ENCODE results near the gene ZBTB7C. TPM values are rescaled to one million over a fixed set of nuclear protein-coding genes. Genes with fewer than 3 reads are reported as not detected.

Gene ZBTB7C
- total and polyA plus RNA-seq, 9 donors: 1.5 to 26.6 (median 15.7) TPM

GRCh38 chr18:48154828-48155227 lies 254.4 kb downstream of the ZBTB7C start:
- Histone ChIP-seq H3K27me3 (no peaks in the 10 kb centered on the region), H3K4me3 (no peak overlapping the region), H3K36me3 (no peaks in the 10 kb centered on the region), H3K4me1 (ENCODE audit: insufficient read depth) (peaks cover 10% of the 10 kb centered on the region), H3K27ac (no peak overlapping the region), H3K9me3 (no peaks in the 10 kb centered on the region)
- TF ChIP-seq POLR2A (IDR thresholded peaks at IDR 0.05): no peak
- TF ChIP-seq, protein P1, sequence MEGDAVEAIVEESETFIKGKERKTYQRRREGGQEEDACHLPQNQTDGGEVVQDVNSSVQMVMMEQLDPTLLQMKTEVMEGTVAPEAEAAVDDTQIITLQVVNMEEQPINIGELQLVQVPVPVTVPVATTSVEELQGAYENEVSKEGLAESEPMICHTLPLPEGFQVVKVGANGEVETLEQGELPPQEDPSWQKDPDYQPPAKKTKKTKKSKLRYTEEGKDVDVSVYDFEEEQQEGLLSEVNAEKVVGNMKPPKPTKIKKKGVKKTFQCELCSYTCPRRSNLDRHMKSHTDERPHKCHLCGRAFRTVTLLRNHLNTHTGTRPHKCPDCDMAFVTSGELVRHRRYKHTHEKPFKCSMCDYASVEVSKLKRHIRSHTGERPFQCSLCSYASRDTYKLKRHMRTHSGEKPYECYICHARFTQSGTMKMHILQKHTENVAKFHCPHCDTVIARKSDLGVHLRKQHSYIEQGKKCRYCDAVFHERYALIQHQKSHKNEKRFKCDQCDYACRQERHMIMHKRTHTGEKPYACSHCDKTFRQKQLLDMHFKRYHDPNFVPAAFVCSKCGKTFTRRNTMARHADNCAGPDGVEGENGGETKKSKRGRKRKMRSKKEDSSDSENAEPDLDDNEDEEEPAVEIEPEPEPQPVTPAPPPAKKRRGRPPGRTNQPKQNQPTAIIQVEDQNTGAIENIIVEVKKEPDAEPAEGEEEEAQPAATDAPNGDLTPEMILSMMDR (IDR thresholded peaks at IDR 0.05): no peak
- no peak for TF ChIP-seq EP300 (IDR thresholded peaks at IDR 0.05)
- intact Hi-C loops (cut with DNase I): no loop called here
- DNase-seq: peak in 3 of 5 donors; percentile 6 to 14 (median 8)

DNA sequence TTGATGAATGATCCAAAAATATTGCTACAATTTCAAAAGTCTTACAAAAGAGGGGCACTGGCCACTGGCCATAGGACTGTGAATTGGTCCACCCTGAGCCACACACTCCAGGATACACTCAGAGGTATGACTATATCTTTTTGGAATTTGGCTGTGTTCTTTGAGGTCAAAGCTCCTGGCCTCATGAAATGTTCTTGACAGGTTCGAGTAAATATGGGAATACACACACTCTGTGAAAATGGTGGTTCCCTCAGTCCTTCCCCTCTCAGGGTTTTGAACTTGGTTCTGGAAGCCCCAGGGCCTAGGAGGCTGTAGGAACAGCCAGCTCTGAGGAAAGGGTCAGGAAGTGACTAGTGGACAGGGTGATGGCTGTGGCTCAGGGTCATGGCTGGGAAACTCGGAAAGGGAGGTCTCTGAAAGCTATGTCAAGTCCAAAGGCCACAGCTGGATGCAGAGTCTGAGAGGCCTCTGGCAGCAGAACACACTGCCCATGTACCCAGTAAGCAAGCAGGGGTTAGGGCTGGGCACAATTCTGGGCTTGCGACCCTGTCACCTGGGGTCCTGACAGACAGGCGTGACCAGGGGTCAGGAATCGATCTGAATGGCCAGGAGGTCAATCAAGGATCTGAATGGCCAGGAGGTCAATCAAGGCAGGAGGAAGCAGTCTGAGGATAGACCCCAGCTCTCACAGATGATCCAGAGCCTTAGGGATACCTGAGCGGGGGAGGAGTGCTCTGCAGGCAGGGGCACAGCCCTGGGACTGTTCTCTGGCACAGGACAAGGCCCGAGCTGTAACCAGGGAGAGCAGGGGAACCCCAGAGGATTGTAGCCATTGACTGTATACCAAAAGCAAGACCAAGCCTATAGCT lies 255.3 kb downstream of the ZBTB7C start:
- intact Hi-C loops (cut with DNase I): no loop called here
- no peak overlapping the region for H3K4me3 ChIP-seq
- no peaks in the 10 kb centered on the region for H3K36me3 ChIP-seq
- H3K27me3 ChIP-seq: no peaks in the 10 kb centered on the region
- H3K27ac ChIP-seq: peak overlapping the region in 1 of 2 donors; percentile 17
- WGBS, 3 donors: 84 to 92% (median 86%) methylated on average over 7 of the region's 7 CpGs
- H3K9me3 ChIP-seq: no peaks in the 10 kb centered on the region
- TF ChIP-seq, protein P1 (IDR thresholded peaks at IDR 0.05): no peak
- TF ChIP-seq POLR2A (IDR thresholded peaks at IDR 0.05) (no peak), EP300 (IDR thresholded peaks at IDR 0.05) (no peak)
- DNase-seq: peak; percentile 18 to 48 (median 23)
- peaks cover 17% of the 10 kb centered on the region for H3K4me1 ChIP-seq (ENCODE audit: insufficient read depth)

DNA sequence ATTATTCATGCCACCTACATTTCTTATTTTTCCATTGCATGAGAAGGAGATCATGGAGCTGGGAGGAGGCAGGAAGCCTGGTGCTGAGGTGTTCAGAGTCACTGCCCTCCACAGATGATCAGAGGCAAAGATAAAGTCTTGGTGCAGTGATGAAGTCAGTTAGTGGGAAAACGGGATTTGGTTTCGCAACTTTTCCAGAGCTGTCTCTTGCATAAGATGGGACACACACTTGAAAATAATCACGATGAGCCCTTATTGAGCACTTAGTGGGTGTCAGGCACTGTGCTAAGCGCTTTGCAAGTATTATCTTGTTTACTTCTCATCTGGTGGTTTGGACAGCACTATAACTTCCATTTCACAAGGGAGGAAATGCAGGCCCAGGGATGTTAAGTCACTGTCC lies 256.6 kb downstream of the ZBTB7C start:
- no peaks in the 10 kb centered on the region for H3K36me3 ChIP-seq
- intact Hi-C loops (cut with DNase I): no loop called here
- H3K4me3 ChIP-seq: no peak overlapping the region
- 78 to 82% (median 79%) methylated on average over 4 of the region's 4 CpGs for WGBS, 3 donors
- no peaks in the 10 kb centered on the region for H3K27me3 ChIP-seq
- no peak for TF ChIP-seq EP300 (IDR thresholded peaks at IDR 0.05)
- TF ChIP-seq, protein P1 (IDR thresholded peaks at IDR 0.05): no peak
- no peak for TF ChIP-seq POLR2A (IDR thresholded peaks at IDR 0.05)
- no peaks in the 10 kb centered on the region for H3K9me3 ChIP-seq
- no peak overlapping the region for H3K27ac ChIP-seq
- peak in 2 of 5 donors; percentile 5 to 20 for DNase-seq
- H3K4me1 ChIP-seq (ENCODE audit: insufficient read depth): peaks cover 17% of the 10 kb centered on the region

- intact Hi-C loops (cut with DNase I): no loop called here
- DNase-seq: peak in 4 of 5 donors; percentile 13 to 55 (median 22)
- H3K36me3 ChIP-seq: no peaks in the 10 kb centered on the region
- TF ChIP-seq EP300 (IDR thresholded peaks at IDR 0.05): no peak
- TF ChIP-seq, protein P1 (IDR thresholded peaks at IDR 0.05): no peak
- no peak for TF ChIP-seq POLR2A (IDR thresholded peaks at IDR 0.05)
- H3K4me3 ChIP-seq: no peak overlapping the region
- WGBS, 3 donors: 63 to 70% (median 67%) methylated on average over 11 of the region's 11 CpGs
- no peaks in the 10 kb centered on the region for H3K9me3 ChIP-seq
- H3K27ac ChIP-seq: peak overlapping the region in 1 of 2 donors; percentile 18
- H3K4me1 ChIP-seq (ENCODE audit: insufficient read depth): peaks cover 17% of the 10 kb centered on the region
- no peaks in the 10 kb centered on the region for H3K27me3 ChIP-seq
Observed at GRCh38 chr18:48151421-48152065, 257.6 kb downstream of the ZBTB7C start.
